H1 (cell line): ENCODE results near the gene S100A8. TPM values are rescaled to one million over a fixed set of nuclear protein-coding genes. Genes with fewer than 3 reads are reported as not detected.

Experiments used
- CTCF ChIA-PET: fragments of 300-600 bp; sonication (Branson Sonifier 250); formaldehyde crosslinking; loops from one replicate; lab custom pipeline; 2021; ENCODE audit not compliant: partially characterized antibody; lab: Charles Lee
- POLR2A ChIA-PET: fragments of 300-600 bp; sonication (Branson Sonifier 250); formaldehyde crosslinking; loops from one replicate; lab custom pipeline; 2021; ENCODE audit warnings: inconsistent platforms; ENCODE audit not compliant: partially characterized antibody; lab: Charles Lee
- DNase-seq, 2 experiments: peaks; one replicate each; pipeline versions ENCODE4 v3.0.0 to v3.0.0-alpha.2; 2010 to 2022; ENCODE audit warnings: low spot score in 2 of 2, low read depth in 1 of 2, mixed read lengths in 1 of 2
- FAIRE-seq: peaks from 2 replicates; lab custom pipeline; 2011; peaks lifted over from hg19 to GRCh38; lab: Jason Lieb, UNC
- H2AFZ ChIP-seq: 2 replicates; pipeline ENCODE4 v1.8.1; 2012; ENCODE audit warnings: low read length, inconsistent platforms
- H2AK5ac ChIP-seq: 2 replicates; pipeline ENCODE4 v1.6.1; 2013; ENCODE audit warnings: low read depth, low read length
- H2BK120ac ChIP-seq: replicated peaks from 2 replicates; pipeline ENCODE3; 2013; ENCODE audit warnings: low read depth, low read length, inconsistent platforms
- H2BK12ac ChIP-seq: 2 replicates; pipeline ENCODE4 v1.6.1; 2013; ENCODE audit warnings: low read depth, low read length
- H2BK15ac ChIP-seq: 2 replicates; pipeline ENCODE4 v1.6.1; 2013; ENCODE audit warnings: low read length
- H2BK20ac ChIP-seq: 2 replicates; pipeline ENCODE4 v1.6.1; 2013; ENCODE audit warnings: low read length
- H2BK5ac ChIP-seq: 2 replicates; pipeline ENCODE4 v1.6.1; 2013; ENCODE audit warnings: low read depth, low read length
- H3K14ac ChIP-seq: 2 replicates; pipeline ENCODE4 v1.6.1; 2013; ENCODE audit warnings: inconsistent platforms; ENCODE audit not compliant: insufficient read length
- H3K18ac ChIP-seq: 2 replicates; pipeline ENCODE4 v1.6.1; 2013; ENCODE audit warnings: low read length; ENCODE audit errors: extremely low read depth
- H3K23ac ChIP-seq: 2 replicates; pipeline ENCODE4 v1.6.1; 2013; ENCODE audit warnings: inconsistent platforms; ENCODE audit not compliant: insufficient read length
- H3K23me2 ChIP-seq: 2 replicates; pipeline ENCODE4 v1.6.1; 2013; ENCODE audit warnings: low read depth, low read length
- H3K27ac ChIP-seq: 2 replicates; pipeline ENCODE4 v1.6.1; 2011; ENCODE audit warnings: low read depth, low read length, inconsistent platforms
- H3K27me3 ChIP-seq, 4 experiments: replicated peaks in 1 of 4; 1 replicate in 1 of 4; 2 replicates in 3 of 4; pipeline versions ENCODE4 v1.6.1 to v1.8.1; 2011 to 2013; ENCODE audit warnings: low read length in 3 of 4, mild to moderate bottlenecking in 3 of 4, inconsistent platforms in 2 of 4, mixed read lengths in 2 of 4, moderate library complexity in 1 of 4; ENCODE audit not compliant: control insufficient read depth in 3 of 4, insufficient read depth in 3 of 4; ENCODE audit errors: extremely low read depth in 1 of 4
- H3K36me3 ChIP-seq, 4 experiments: 2 replicates each; pipeline versions ENCODE4 v1.6.1 to v1.8.1; 2011 to 2013; ENCODE audit warnings: mild to moderate bottlenecking in 4 of 4, low read length in 3 of 4, moderate library complexity in 2 of 4, control low read depth in 1 of 4, inconsistent platforms in 1 of 4; ENCODE audit not compliant: insufficient read depth in 4 of 4, control insufficient read depth in 2 of 4
- H3K4ac ChIP-seq: replicated peaks from 2 replicates; pipeline ENCODE3; 2013; ENCODE audit warnings: low read length, low read depth, mixed read lengths, inconsistent platforms; ENCODE audit not compliant: insufficient read length
- H3K4me1 ChIP-seq, 4 experiments: replicated peaks in 1 of 4; 1 replicate in 1 of 4; 2 replicates in 3 of 4; pipeline versions ENCODE4 v1.6.1 to v1.8.1; 2011 to 2013; ENCODE audit warnings: low read length in 3 of 4, inconsistent platforms in 2 of 4, mixed read lengths in 1 of 4; ENCODE audit not compliant: insufficient read depth in 4 of 4, control insufficient read depth in 3 of 4
- H3K4me2 ChIP-seq, 2 experiments: 2 replicates each; pipeline versions ENCODE4 v1.6.1 to v1.8.1; 2011 to 2013; ENCODE audit warnings: low read depth in 2 of 2, low read length in 2 of 2, control low read depth in 1 of 2, inconsistent platforms in 1 of 2, mild to moderate bottlenecking in 1 of 2; ENCODE audit not compliant: insufficient read depth in 1 of 2
- H3K4me3 ChIP-seq, 4 experiments: fragments of 200-600, 300-600 bp in 1 of 4; sonication (generic), shearing (Covaris generic), sonication (Bioruptor Twin) in 1 of 4; 2 replicates each; pipeline versions ENCODE4 v1.5.1 to v1.8.1; 2011 to 2016; ENCODE audit warnings: low read length in 4 of 4, low read depth in 3 of 4, control low read depth in 2 of 4, inconsistent platforms in 2 of 4, mild to moderate bottlenecking in 2 of 4, mixed read lengths in 1 of 4, moderate library complexity in 1 of 4; ENCODE audit not compliant: insufficient read depth in 2 of 4; ENCODE audit errors: extremely low read depth in 1 of 4
- H3K56ac ChIP-seq: replicated peaks from 2 replicates; pipeline ENCODE3; 2013; ENCODE audit warnings: low read depth, mild to moderate bottlenecking, mixed read lengths, low read length, inconsistent platforms; ENCODE audit not compliant: insufficient read length
- H3K79me1 ChIP-seq: 2 replicates; pipeline ENCODE4 v1.6.1; 2013; ENCODE audit warnings: low read depth, low read length, control low read depth
- H3K79me2 ChIP-seq, 2 experiments: 2 replicates each; pipeline versions ENCODE4 v1.6.1 to v1.8.1; 2012 to 2013; ENCODE audit warnings: low read length in 2 of 2, mild to moderate bottlenecking in 2 of 2, inconsistent platforms in 1 of 2; ENCODE audit not compliant: insufficient read depth in 2 of 2, control insufficient read depth in 1 of 2
- H3K9ac ChIP-seq, 4 experiments: replicated peaks in 1 of 4; 1 replicate in 1 of 4; 2 replicates in 3 of 4; pipeline versions ENCODE4 v1.6.1 to v1.8.1; 2011 to 2013; ENCODE audit warnings: low read depth in 3 of 4, low read length in 3 of 4, control low read depth in 2 of 4, mild to moderate bottlenecking in 2 of 4, moderate library complexity in 2 of 4, inconsistent platforms in 1 of 4; ENCODE audit errors: extremely low read depth in 1 of 4
- H3K9me3 ChIP-seq, 2 experiments: 2 replicates each; pipeline versions ENCODE4 v1.6.1 to v1.8.1; 2012 to 2013; ENCODE audit warnings: mild to moderate bottlenecking in 2 of 2, moderate library complexity in 2 of 2, control low read depth in 1 of 2, inconsistent platforms in 1 of 2, low read depth in 1 of 2, low read length in 1 of 2, mixed read lengths in 1 of 2; ENCODE audit not compliant: insufficient read depth in 2 of 2
- H4K20me1 ChIP-seq, 2 experiments: replicated peaks in 1 of 2; 2 replicates each; pipeline versions ENCODE3 to v1.8.1; 2011 to 2013; ENCODE audit warnings: inconsistent platforms in 2 of 2, low read length in 2 of 2, mild to moderate bottlenecking in 1 of 2; ENCODE audit not compliant: insufficient read depth in 2 of 2, control insufficient read depth in 1 of 2
- H4K5ac ChIP-seq: 2 replicates; pipeline ENCODE4 v1.6.1; 2013; ENCODE audit warnings: low read length, low read depth, mixed read lengths, inconsistent platforms; ENCODE audit not compliant: insufficient read length
- H4K8ac ChIP-seq: 2 replicates; pipeline ENCODE4 v1.8.0; 2013; ENCODE audit warnings: mild to moderate bottlenecking, moderate library complexity, low read length, inconsistent platforms; ENCODE audit not compliant: insufficient read depth; ENCODE audit errors: extremely low read depth
- H4K91ac ChIP-seq: replicated peaks from 2 replicates; pipeline ENCODE3; 2013; ENCODE audit warnings: low read length, mixed read lengths, inconsistent platforms; ENCODE audit not compliant: insufficient read length
- CBX5 ChIP-seq: fragments of 300-800, 300-1000 bp; sonication (generic); IDR thresholded peaks from 2 replicates; pipeline ENCODE4 v1.7.1; 2016; ENCODE audit warnings: antibody characterized with exemption, low read length, low read depth
- CTBP2 ChIP-seq: IDR thresholded peaks from 2 replicates; pipeline ENCODE4 v1.7.0; 2011; ENCODE audit warnings: borderline replicate concordance, mild to moderate bottlenecking, moderate library complexity, mixed read lengths, low read length; ENCODE audit not compliant: insufficient read depth, insufficient read length
- EGR1 ChIP-seq: IDR thresholded peaks from 2 replicates; pipeline ENCODE4 v1.6.1; 2011; ENCODE audit warnings: low read depth, low read length, borderline replicate concordance
- EP300 ChIP-seq, 2 experiments: IDR thresholded peaks; 1 replicate in 1 of 2; 2 replicates in 1 of 2; pipeline ENCODE4 v1.6.1; 2011 to 2012; ENCODE audit warnings: low read depth in 2 of 2, low read length in 2 of 2, mild to moderate bottlenecking in 2 of 2, borderline replicate concordance in 1 of 2, inconsistent platforms in 1 of 2, moderate library complexity in 1 of 2
- EZH2 ChIP-seq: fragments of 200-600 bp; sonication (generic); IDR thresholded peaks from 2 replicates; pipeline ENCODE4 v1.7.1; 2012; ENCODE audit warnings: low read depth, mild to moderate bottlenecking, moderate library complexity, low read length, inconsistent platforms; ENCODE audit not compliant: severe bottlenecking
- HDAC2 ChIP-seq, 2 experiments: fragments of 300-600 bp in 1 of 2; sonication (generic) in 1 of 2; IDR thresholded peaks; 2 replicates each; pipeline ENCODE4 v1.6.1; 2011 to 2012; ENCODE audit warnings: low read depth in 2 of 2, low read length in 2 of 2, mild to moderate bottlenecking in 2 of 2, moderate library complexity in 2 of 2, borderline replicate concordance in 1 of 2, inconsistent platforms in 1 of 2
- KDM4A ChIP-seq: IDR thresholded peaks from one replicate; pipeline ENCODE4 v1.7.1; 2012; ENCODE audit warnings: low read depth, mild to moderate bottlenecking, moderate library complexity, low read length, inconsistent platforms; ENCODE audit not compliant: severe bottlenecking
- POLR2A ChIP-seq, 2 experiments: IDR thresholded peaks; 1 replicate in 1 of 2; 2 replicates in 1 of 2; pipeline ENCODE4 v1.6.1; 2011; ENCODE audit warnings: low read depth in 2 of 2, low read length in 2 of 2, mild to moderate bottlenecking in 2 of 2; ENCODE audit errors: control extremely low read depth in 1 of 2
- POLR2AphosphoS5 ChIP-seq: IDR thresholded peaks from 2 replicates; pipeline ENCODE4 v1.6.1; 2011; ENCODE audit warnings: low read depth, low read length
- POU5F1 ChIP-seq: IDR thresholded peaks from 2 replicates; pipeline ENCODE4 v1.6.1; 2011; ENCODE audit warnings: low read depth, mild to moderate bottlenecking, low read length, moderate library complexity
- SIRT6 ChIP-seq: IDR thresholded peaks from one replicate; pipeline ENCODE4 v1.7.1; 2012; ENCODE audit warnings: low read length, inconsistent platforms
- SP1 ChIP-seq: IDR thresholded peaks from 2 replicates; pipeline ENCODE4 v1.6.1; 2011; ENCODE audit warnings: low read depth, low read length
- TEAD4 ChIP-seq: IDR thresholded peaks from 2 replicates; pipeline ENCODE4 v1.6.1; 2012; ENCODE audit warnings: low read depth, low read length, inconsistent platforms, mixed read lengths
- YY1 ChIP-seq: IDR thresholded peaks from 2 replicates; pipeline ENCODE4 v1.6.1; 2011; ENCODE audit warnings: low read depth, mild to moderate bottlenecking, low read length
- ZNF274 ChIP-seq: IDR thresholded peaks from 2 replicates; pipeline ENCODE4 v1.7.0; 2012; ENCODE audit warnings: low read length, borderline replicate concordance; ENCODE audit errors: extremely low read depth
- WGBS, 2 experiments: shearing (Covaris generic) in 1 of 2; methylation state at CpG; one replicate each; pipeline versions ENCODE4 v1.1.6 to v1.1.7; 2013 to 2015; ENCODE audit warnings: low lambda C conversion rate in 2 of 2, mixed read lengths in 2 of 2, inconsistent platforms in 1 of 2, low coverage in 1 of 2, missing lambda C conversion rate in 1 of 2; ENCODE audit not compliant: insufficient replicate concordance in 2 of 2, insufficient coverage in 1 of 2, insufficient read length in 1 of 2; ENCODE audit errors: extremely low coverage in 1 of 2, missing lambda C conversion rate in 1 of 2; 5-methylcytosine and 5-hydroxymethylcytosine counted together
- polyA plus RNA-seq, 7 experiments: library from polyadenylated mRNA; depleted of rRNA in 3 of 7; stranded (reverse) in 5 of 7; unstranded in 2 of 7; fragments of >200 nt in 5 of 7; fragments of 200-250 nt in 2 of 7; gene quantifications; 1 replicate in 5 of 7; 2 replicates in 1 of 7; 4 replicates in 1 of 7; pipeline versions ENCODE4 v1.2.1 to v1.2.3, GENCODE V29; 2011 to 2013; ENCODE audit warnings: missing spikeins in 2 of 7, mixed read lengths in 2 of 7
- total RNA-seq: library from RNA; stranded (reverse); fragmentation: NEBNext Ultra II Directional; extraction: Animal tissue kit (Norgen Biotek cat#: 25700); gene quantifications from 2 replicates; pipeline ENCODE4 v1.2.1, GENCODE V29; 2021

The S100A8 gene
- total and polyA plus RNA-seq, 2 of the 8 experiments (the other 6 are each of a cell fraction or from before 2014, with no cell fraction given): not detected

DNA sequence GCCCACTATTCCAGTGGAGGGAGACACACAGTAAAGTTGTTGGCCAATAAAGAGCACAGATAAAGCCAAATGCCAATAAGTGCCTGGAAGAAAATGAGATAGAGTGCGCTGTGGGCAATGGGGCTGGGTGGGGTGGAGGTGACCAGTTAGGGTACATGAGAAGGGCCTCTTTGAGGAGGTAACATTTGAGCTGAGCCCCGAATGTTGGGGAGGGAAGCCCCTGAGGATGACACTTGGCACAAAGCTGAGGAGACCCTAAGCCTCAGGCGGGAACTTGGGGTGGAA is 32.2 kb downstream of the S100A8 start:
- no peaks in the 10 kb centered on the region for H3K9me3 ChIP-seq
- CTCF ChIA-PET: interaction anchor here (1.4 to 2.6 kb wide), 6 partner anchors 38 to 152 kb away, joined by 3 to 32 read pairs (median 6); no protein-coding TSS in a partner anchor
- POLR2A ChIA-PET: no interaction called here
- TF ChIP-seq EGR1 (no peak), SP1 (no peak), ZNF274 (no peak), HDAC2 (IDR thresholded peaks at IDR 0.05; ENCODE audit: borderline replicate concordance in 1 of 2, low read depth in 2 of 2, low read length in 2 of 2) (no peak), CBX5 (no peak), EZH2 (no peak), YY1 (no peak), POLR2A (IDR thresholded peaks at IDR 0.05; ENCODE audit: control extremely low read depth in 1 of 2, low read depth in 2 of 2, low read length in 2 of 2) (no peak), KDM4A (no peak), POLR2AphosphoS5 (no peak), SIRT6 (no peak), EP300 (IDR thresholded peaks at IDR 0.05; ENCODE audit: borderline replicate concordance in 1 of 2, low read depth in 2 of 2, low read length in 2 of 2) (no peak), TEAD4 (no peak), CTBP2 (no peak), POU5F1 (no peak)

More for the DNA sequence above, 32.2 kb downstream of the S100A8 start:
- Histone ChIP-seq H2AFZ (no peak overlapping the region), H4K8ac (no peak overlapping the region), H3K23ac (no peak overlapping the region), H4K91ac (no peak overlapping the region), H2BK20ac (no peak overlapping the region), H2BK15ac (0 out of 2 replicates have a peak overlapping the region, but pooled peaks have one; percentile 8), H4K20me1 (no peaks in the 10 kb centered on the region), H2AK5ac (no peak overlapping the region), H4K5ac (no peak overlapping the region), H3K56ac (no peak overlapping the region), H3K23me2 (no peaks in the 10 kb centered on the region; the same call in 1 of the 2 replicates), H3K14ac (no peak overlapping the region), H3K79me1 (no peaks in the 10 kb centered on the region), H3K27me3 (no peaks in the 10 kb centered on the region), H2BK12ac (no peak overlapping the region), H3K79me2 (no peaks in the 10 kb centered on the region), H3K4ac (no peak overlapping the region), H3K4me2 (no peak overlapping the region), H3K4me1 (no peaks in the 10 kb centered on the region; a peak in 1 of 7 replicates), H3K27ac (no peak overlapping the region), H3K36me3 (no peaks in the 10 kb centered on the region), H3K9ac (no peak overlapping the region), H3K4me3 (no peak overlapping the region), H2BK5ac (no peak overlapping the region), H3K18ac (no peak overlapping the region), H2BK120ac (no peak overlapping the region)
- FAIRE-seq: no peak
- DNase-seq: peak in 1 of 2 experiments; percentile 22
- WGBS, 2 experiments: 89% methylated on average over 3 of the region's 3 CpGs; no CpG with 5 or more reads in 1 of the 2 experiments
